ENCODE data around the gene TRIM8.

The TRIM8 gene

DNA sequence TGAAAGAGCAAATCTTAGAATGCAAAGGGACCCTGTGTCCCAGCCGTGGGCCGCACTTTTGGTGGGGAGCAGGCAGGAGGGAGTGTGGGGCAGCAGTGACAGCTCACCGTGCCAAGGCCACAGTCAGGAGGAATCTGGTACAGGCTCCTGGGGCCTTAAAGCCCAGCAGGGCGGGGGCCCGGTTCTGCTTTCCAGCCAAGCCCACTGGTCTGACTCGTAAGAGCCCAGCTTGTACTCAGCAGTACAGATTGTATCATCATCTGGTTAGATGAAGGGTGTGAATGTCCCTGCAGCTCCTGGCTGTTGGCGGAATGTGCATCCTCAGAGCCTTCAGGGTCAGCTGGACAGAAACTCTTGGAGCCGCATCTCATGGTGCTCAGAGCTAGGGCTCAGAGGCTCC, 30.5 kb upstream of the TRIM8 start:
- Histone ChIP-seq H3K27ac (ENCODE audit: insufficient read depth in 1 of 2, low read depth in 1 of 2, low read length in 2 of 2, poor library complexity in 1 of 2, severe bottlenecking in 2 of 2) (peak overlapping the region; percentile 87 to 91), H3K27me3 (replicated peaks in 2 of 5; ENCODE audit: control insufficient read depth in 4 of 5, insufficient read depth in 5 of 5, low read length in 4 of 5) (no peaks in the 10 kb centered on the region), H3K9me3 (ENCODE audit: control extremely low read depth in 1 of 5, control insufficient read depth in 4 of 5, insufficient read depth in 2 of 5, low read depth in 1 of 5, low read length in 4 of 5) (no peaks in the 10 kb centered on the region), H3K36me3 (ENCODE audit: control insufficient read depth in 4 of 4, insufficient read depth in 4 of 4, low read length in 3 of 4) (peaks cover 2 to 33% (median 10%) of the 10 kb centered on the region in 4 experiments), H3K4me1 (ENCODE audit: control extremely low read depth in 1 of 4, control insufficient read depth in 4 of 4, insufficient read depth in 4 of 4, low read length in 3 of 4) (peaks cover 2 to 64% (median 51%) of the 10 kb centered on the region in 4 experiments), H3K4me3 (ENCODE audit: control insufficient read depth in 1 of 7, extremely low read depth in 1 of 7, insufficient read depth in 4 of 7, low read depth in 2 of 7, low read length in 6 of 7) (no peak overlapping the region)
- WGBS (ENCODE audit: insufficient coverage): 70% methylated on average over 5 of the region's 8 CpGs
- no peak for DNase-seq
- CTCF ChIA-PET: interaction anchor here (1.1 to 14.6 kb wide), 7 partner anchors 12 to 56 kb away, joined by 3 to 154 read pairs (median 10); partner anchors contain the start of gene TRIM8
- POLR2A ChIA-PET: interaction anchor here (0.7 to 1.2 kb wide), 4 partner anchors 13 to 31 kb away, joined by 3 read pairs; partner anchors contain the start of gene TRIM8

DNA sequence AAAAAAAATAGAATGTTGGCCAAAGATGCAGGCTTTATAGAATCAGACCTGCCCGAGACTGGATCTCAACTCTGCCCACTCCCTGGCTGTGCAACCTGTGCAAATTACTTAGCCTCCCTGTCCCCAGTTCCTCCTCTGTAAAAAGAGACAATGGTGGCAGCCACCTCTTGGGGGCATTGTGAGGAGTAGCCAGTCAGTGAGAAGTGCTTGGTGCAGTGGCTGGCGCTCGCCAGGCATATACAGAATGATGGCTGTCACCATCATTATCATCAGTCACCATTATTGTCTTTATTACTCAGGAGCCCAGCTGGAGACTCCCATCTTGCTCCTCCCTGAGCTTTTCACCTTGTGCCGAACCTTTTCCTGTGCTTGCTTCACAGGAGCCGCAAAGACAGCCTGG, 29.4 kb upstream of the TRIM8 start:
- no peaks in the 10 kb centered on the region for H3K9me3 ChIP-seq (ENCODE audit: control extremely low read depth in 1 of 5, control insufficient read depth in 4 of 5, insufficient read depth in 2 of 5, low read depth in 1 of 5, low read length in 4 of 5)
- no peak for DNase-seq
- no peaks in the 10 kb centered on the region for H3K27me3 ChIP-seq (replicated peaks in 2 of 5; ENCODE audit: control insufficient read depth in 4 of 5, insufficient read depth in 5 of 5, low read length in 4 of 5)
- CTCF ChIA-PET: interaction anchor here (1.3 to 14.6 kb wide), 5 partner anchors 11 to 31 kb away, joined by 3 to 154 read pairs (median 34); partner anchors contain the start of gene TRIM8
- H3K4me1 ChIP-seq (ENCODE audit: control extremely low read depth in 1 of 4, control insufficient read depth in 4 of 4, insufficient read depth in 4 of 4, low read length in 3 of 4): peaks cover 2 to 68% (median 51%) of the 10 kb centered on the region in 4 experiments
- H3K4me3 ChIP-seq (ENCODE audit: control insufficient read depth in 1 of 7, extremely low read depth in 1 of 7, insufficient read depth in 4 of 7, low read depth in 2 of 7, low read length in 6 of 7): no peak overlapping the region
- POLR2A ChIA-PET: interaction anchor here (1.1 kb wide), 1 partner anchor 29 kb away, joined by 3 read pairs; the partner anchor contains the start of gene TRIM8
- WGBS (ENCODE audit: insufficient coverage): 97% methylated on average over 5 of the region's 5 CpGs
- H3K27ac ChIP-seq (ENCODE audit: insufficient read depth in 1 of 2, low read depth in 1 of 2, low read length in 2 of 2, poor library complexity in 1 of 2, severe bottlenecking in 2 of 2): no peak overlapping the region
- peaks cover 2 to 39% (median 12%) of the 10 kb centered on the region in 4 experiments for H3K36me3 ChIP-seq (ENCODE audit: control insufficient read depth in 4 of 4, insufficient read depth in 4 of 4, low read length in 3 of 4)

DNA sequence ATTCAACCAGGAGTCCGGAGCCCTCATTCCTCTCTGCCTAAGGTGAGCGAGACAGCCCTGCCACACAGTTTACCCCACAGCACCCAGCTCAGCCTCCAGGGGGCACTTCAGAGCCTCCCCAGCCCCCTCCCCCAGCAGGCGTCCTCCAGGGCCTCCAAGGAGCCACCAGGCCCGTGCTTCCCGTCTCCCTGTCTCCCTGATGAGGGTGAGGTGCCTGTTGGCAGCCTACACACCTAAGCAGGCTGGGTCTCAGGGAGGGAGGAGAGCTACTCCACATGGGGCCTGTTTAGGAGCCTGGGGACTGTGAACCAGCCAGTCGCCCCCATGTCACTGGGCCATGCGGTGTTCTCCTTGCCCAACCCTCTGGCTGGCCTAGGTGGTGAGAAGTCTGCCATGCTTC, 28.9 kb upstream of the TRIM8 start:
- CTCF ChIA-PET: interaction anchor here (0.9 to 14.6 kb wide), 6 partner anchors 11 to 31 kb away, joined by 3 to 154 read pairs (median 22); partner anchors contain the start of gene TRIM8
- Histone ChIP-seq H3K36me3 (ENCODE audit: control insufficient read depth in 4 of 4, insufficient read depth in 4 of 4, low read length in 3 of 4) (peaks cover 2 to 41% (median 12%) of the 10 kb centered on the region in 4 experiments), H3K4me3 (ENCODE audit: control insufficient read depth in 1 of 7, extremely low read depth in 1 of 7, insufficient read depth in 4 of 7, low read depth in 2 of 7, low read length in 6 of 7) (no peak overlapping the region), H3K27ac (ENCODE audit: insufficient read depth in 1 of 2, low read depth in 1 of 2, low read length in 2 of 2, poor library complexity in 1 of 2, severe bottlenecking in 2 of 2) (no peak overlapping the region), H3K4me1 (ENCODE audit: control extremely low read depth in 1 of 4, control insufficient read depth in 4 of 4, insufficient read depth in 4 of 4, low read length in 3 of 4) (peaks cover 2 to 73% (median 53%) of the 10 kb centered on the region in 4 experiments), H3K9me3 (ENCODE audit: control extremely low read depth in 1 of 5, control insufficient read depth in 4 of 5, insufficient read depth in 2 of 5, low read depth in 1 of 5, low read length in 4 of 5) (no peaks in the 10 kb centered on the region), H3K27me3 (replicated peaks in 2 of 5; ENCODE audit: control insufficient read depth in 4 of 5, insufficient read depth in 5 of 5, low read length in 4 of 5) (no peaks in the 10 kb centered on the region)
- DNase-seq: no peak
- POLR2A ChIA-PET: no interaction called here
- 99% methylated on average over 6 of the region's 7 CpGs for WGBS (ENCODE audit: insufficient coverage)

DNA sequence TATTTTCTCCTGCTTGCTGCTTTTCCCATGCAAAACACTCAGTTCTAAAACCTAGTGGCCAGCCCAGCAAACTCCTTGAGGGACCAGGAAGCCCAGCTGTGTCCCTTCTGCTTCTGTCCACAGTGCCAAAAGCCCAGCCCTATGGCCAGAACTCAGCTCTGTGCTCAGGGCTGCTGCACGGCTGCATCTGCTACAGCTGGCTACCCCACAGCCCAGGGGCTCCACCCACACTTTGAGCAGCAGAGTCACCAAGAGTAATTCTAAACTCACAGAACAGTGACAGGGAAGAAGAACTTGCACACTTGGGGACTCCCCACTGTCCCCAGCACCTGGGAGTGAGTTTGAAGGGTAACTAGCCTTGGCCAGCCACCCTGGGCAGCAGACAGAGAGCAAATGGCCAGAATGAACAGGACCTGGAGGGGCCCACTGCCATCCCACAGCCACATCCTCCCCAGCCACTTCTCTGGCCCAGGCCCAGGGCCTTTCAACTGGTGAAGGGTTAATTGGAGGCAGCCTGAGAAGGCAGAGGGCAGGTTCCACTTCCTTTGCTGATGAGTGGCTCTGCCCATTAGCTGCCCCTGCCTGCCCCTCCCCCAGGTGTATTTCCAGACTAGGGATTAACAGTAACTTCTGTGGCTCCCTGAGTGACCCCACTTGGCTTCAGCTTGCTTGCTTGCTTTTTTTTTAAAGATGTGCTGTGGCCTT, 28.1 kb upstream of the TRIM8 start:
- Histone ChIP-seq H3K4me1 (ENCODE audit: control extremely low read depth in 1 of 4, control insufficient read depth in 4 of 4, insufficient read depth in 4 of 4, low read length in 3 of 4) (peaks cover 2 to 76% (median 54%) of the 10 kb centered on the region in 4 experiments), H3K36me3 (ENCODE audit: control insufficient read depth in 4 of 4, insufficient read depth in 4 of 4, low read length in 3 of 4) (peaks cover 2 to 45% (median 12%) of the 10 kb centered on the region in 4 experiments), H3K4me3 (ENCODE audit: control insufficient read depth in 1 of 7, extremely low read depth in 1 of 7, insufficient read depth in 4 of 7, low read depth in 2 of 7, low read length in 6 of 7) (no peak overlapping the region), H3K9me3 (ENCODE audit: control extremely low read depth in 1 of 5, control insufficient read depth in 4 of 5, insufficient read depth in 2 of 5, low read depth in 1 of 5, low read length in 4 of 5) (no peaks in the 10 kb centered on the region), H3K27me3 (replicated peaks in 2 of 5; ENCODE audit: control insufficient read depth in 4 of 5, insufficient read depth in 5 of 5, low read length in 4 of 5) (no peaks in the 10 kb centered on the region), H3K27ac (ENCODE audit: insufficient read depth in 1 of 2, low read depth in 1 of 2, low read length in 2 of 2, poor library complexity in 1 of 2, severe bottlenecking in 2 of 2) (no peak overlapping the region)
- ChIA-PET CTCF (interaction anchor here (0.5 to 14.6 kb wide), 9 partner anchors 10 to 231 kb away, joined by 3 to 154 read pairs (median 4); partner anchors contain the start of gene TRIM8), POLR2A (interaction anchor here (0.7 kb wide), 1 partner anchor 8 kb away, joined by 3 read pairs; no protein-coding TSS in a partner anchor)
- WGBS (ENCODE audit: insufficient coverage): 30% methylated on average over 1 of the region's 1 CpG
- DNase-seq: no peak

DNA sequence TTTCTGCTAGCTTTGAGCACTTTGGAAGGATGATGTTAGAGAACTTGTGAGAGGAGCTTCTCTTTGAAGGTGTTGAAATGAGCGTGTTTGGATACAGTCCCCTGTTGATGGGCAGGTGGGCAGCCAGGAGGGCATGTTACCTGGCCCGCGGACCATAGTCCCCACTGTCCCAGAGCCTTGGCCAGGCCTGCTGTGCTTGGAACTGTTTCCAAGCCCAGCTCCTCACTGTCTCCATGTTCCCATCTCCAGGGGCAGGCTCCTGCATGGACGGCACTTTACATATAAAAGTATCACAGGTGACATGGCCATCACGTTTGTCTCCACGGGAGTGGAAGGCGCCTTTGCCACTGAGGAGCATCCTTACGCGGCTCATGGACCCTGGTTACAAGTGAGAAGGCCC, 27.2 kb upstream of the TRIM8 start:
- Histone ChIP-seq H3K4me3 (ENCODE audit: control insufficient read depth in 1 of 7, extremely low read depth in 1 of 7, insufficient read depth in 4 of 7, low read depth in 2 of 7, low read length in 6 of 7) (no peak overlapping the region), H3K27me3 (replicated peaks in 2 of 5; ENCODE audit: control insufficient read depth in 4 of 5, insufficient read depth in 5 of 5, low read length in 4 of 5) (no peaks in the 10 kb centered on the region), H3K9me3 (ENCODE audit: control extremely low read depth in 1 of 5, control insufficient read depth in 4 of 5, insufficient read depth in 2 of 5, low read depth in 1 of 5, low read length in 4 of 5) (no peaks in the 10 kb centered on the region), H3K4me1 (ENCODE audit: control extremely low read depth in 1 of 4, control insufficient read depth in 4 of 4, insufficient read depth in 4 of 4, low read length in 3 of 4) (peaks cover 0 to 76% (median 54%) of the 10 kb centered on the region in 4 experiments), H3K27ac (ENCODE audit: insufficient read depth in 1 of 2, low read depth in 1 of 2, low read length in 2 of 2, poor library complexity in 1 of 2, severe bottlenecking in 2 of 2) (no peak overlapping the region), H3K36me3 (ENCODE audit: control insufficient read depth in 4 of 4, insufficient read depth in 4 of 4, low read length in 3 of 4) (peaks cover 2 to 45% (median 12%) of the 10 kb centered on the region in 4 experiments)
- CTCF ChIA-PET: interaction anchor here (0.5 to 14.6 kb wide), 6 partner anchors 9 to 232 kb away, joined by 3 to 154 read pairs (median 18); partner anchors contain the start of gene TRIM8
- POLR2A ChIA-PET: no interaction called here
- WGBS (ENCODE audit: insufficient coverage): 95% methylated on average over 9 of the region's 9 CpGs
- DNase-seq: no peak

DNA sequence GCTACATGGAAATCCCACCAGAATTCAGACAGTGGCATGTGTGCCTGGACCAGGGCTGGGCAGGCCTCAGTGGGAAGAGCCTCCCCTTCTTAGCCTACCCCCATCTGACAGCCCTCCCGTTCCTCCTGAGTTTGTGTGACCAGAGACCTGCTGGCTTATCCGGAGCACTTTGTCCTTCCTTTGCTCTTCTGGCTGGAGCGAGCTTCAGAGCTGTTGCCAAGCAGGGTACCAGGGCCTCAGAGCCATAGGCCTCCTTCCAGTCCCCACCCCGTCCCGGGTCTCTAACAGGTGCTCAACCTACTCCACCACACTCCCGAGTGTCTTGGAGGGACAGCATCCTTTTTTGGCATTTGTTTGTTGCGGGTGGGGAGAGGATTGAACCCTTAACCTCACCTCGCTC, 26.5 kb upstream of the TRIM8 start:
- ChIA-PET CTCF (interaction anchor here (0.9 to 14.6 kb wide), 5 partner anchors 9 to 27 kb away, joined by 3 to 154 read pairs (median 3); no protein-coding TSS in a partner anchor), POLR2A (no interaction called here)
- no peak overlapping the region for H3K4me3 ChIP-seq (ENCODE audit: control insufficient read depth in 1 of 7, extremely low read depth in 1 of 7, insufficient read depth in 4 of 7, low read depth in 2 of 7, low read length in 6 of 7)
- peaks cover 0 to 69% (median 47%) of the 10 kb centered on the region in 4 experiments for H3K4me1 ChIP-seq (ENCODE audit: control extremely low read depth in 1 of 4, control insufficient read depth in 4 of 4, insufficient read depth in 4 of 4, low read length in 3 of 4)
- H3K36me3 ChIP-seq (ENCODE audit: control insufficient read depth in 4 of 4, insufficient read depth in 4 of 4, low read length in 3 of 4): peaks cover 2 to 45% (median 12%) of the 10 kb centered on the region in 4 experiments
- no peaks in the 10 kb centered on the region for H3K9me3 ChIP-seq (ENCODE audit: control extremely low read depth in 1 of 5, control insufficient read depth in 4 of 5, insufficient read depth in 2 of 5, low read depth in 1 of 5, low read length in 4 of 5)
- 98% methylated on average over 6 of the region's 8 CpGs for WGBS (ENCODE audit: insufficient coverage)
- DNase-seq: no peak
- H3K27ac ChIP-seq (ENCODE audit: insufficient read depth in 1 of 2, low read depth in 1 of 2, low read length in 2 of 2, poor library complexity in 1 of 2, severe bottlenecking in 2 of 2): no peak overlapping the region
- H3K27me3 ChIP-seq (replicated peaks in 2 of 5; ENCODE audit: control insufficient read depth in 4 of 5, insufficient read depth in 5 of 5, low read length in 4 of 5): no peaks in the 10 kb centered on the region

Measured in common myeloid progenitor, CD34-positive (primary cell).